ENCODE results near the gene FRMD4A. TPM values are rescaled to one million over a fixed set of nuclear protein-coding genes. Genes with fewer than 3 reads are reported as not detected.
"Not testable (repeated sequence)": the region's sequence is repeated elsewhere in the genome, so short reads cannot be mapped to it uniquely, and the experiment has no call there.

The FRMD4A gene
- total and polyA plus RNA-seq, 5 donors from 2014 or later, result 0.34 to 2.4 (median 0.54) TPM

DNA sequence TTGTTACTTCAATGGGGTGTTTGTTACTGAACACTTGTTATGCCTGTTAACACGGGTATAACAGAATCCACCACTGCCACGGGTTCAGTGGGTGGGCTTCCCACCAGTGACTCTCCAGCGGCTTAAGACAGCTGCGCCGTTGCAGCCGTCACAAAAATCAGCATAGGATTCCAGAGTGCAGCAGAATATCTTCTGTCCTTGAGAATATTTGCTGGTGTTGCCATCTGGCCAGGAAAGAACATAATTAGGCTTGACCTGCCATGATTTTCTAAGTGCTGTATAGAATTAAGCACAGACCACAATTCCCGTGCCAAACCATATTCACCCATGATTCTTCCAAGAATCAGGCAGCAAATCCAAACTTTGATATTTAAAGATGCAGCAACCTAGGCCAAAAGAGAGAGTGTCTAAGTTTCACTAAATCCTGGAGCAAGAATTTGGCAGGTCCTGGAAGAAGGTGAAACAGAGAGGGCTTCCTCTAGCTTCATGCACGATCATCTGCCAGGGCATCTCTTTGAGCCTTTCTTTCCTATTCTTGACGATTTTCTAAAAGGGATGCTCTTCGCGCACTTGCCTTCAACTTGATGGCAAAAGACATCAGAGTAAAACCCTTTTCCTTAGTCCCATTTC lies 95.0 kb downstream of the FRMD4A start:
- Histone ChIP-seq H3K27me3 (ENCODE audit: control insufficient read depth, insufficient read depth, low read length) (no peaks in the 10 kb centered on the region), H3K9me3 (ENCODE audit: control insufficient read depth in 2 of 2, low read length in 2 of 2) (no peaks in the 10 kb centered on the region), H3K36me3 (ENCODE audit: control insufficient read depth, insufficient read depth, low read length) (no peaks in the 10 kb centered on the region), H3K27ac (ENCODE audit: insufficient read depth, low read length, poor library complexity, severe bottlenecking) (no peak overlapping the region), H3K4me1 (ENCODE audit: control insufficient read depth, insufficient read depth, low read length, poor library complexity, severe bottlenecking) (no peaks in the 10 kb centered on the region), H3K4me3 (ENCODE audit: low read depth, low read length) (no peak overlapping the region)
- H3K36me3 Mint-ChIP-seq, result peaks cover 6% of the 10 kb centered on the region
- H3K27ac Mint-ChIP-seq, result no peak overlapping the region
- H3K4me3 Mint-ChIP-seq, result no peak overlapping the region
- peaks cover 0 to 4% (median 3%) of the 10 kb centered on the region in 7 donors for H3K9me3 Mint-ChIP-seq
- DNase-seq, result no peak
- H3K27me3 Mint-ChIP-seq, result peaks cover 22% of the 10 kb centered on the region
- ATAC-seq (ENCODE audit: low read depth in 2 of 2), result no peak
- peaks cover 0 to 6% (median 3%) of the 10 kb centered on the region in 4 donors for H3K4me1 Mint-ChIP-seq

DNA sequence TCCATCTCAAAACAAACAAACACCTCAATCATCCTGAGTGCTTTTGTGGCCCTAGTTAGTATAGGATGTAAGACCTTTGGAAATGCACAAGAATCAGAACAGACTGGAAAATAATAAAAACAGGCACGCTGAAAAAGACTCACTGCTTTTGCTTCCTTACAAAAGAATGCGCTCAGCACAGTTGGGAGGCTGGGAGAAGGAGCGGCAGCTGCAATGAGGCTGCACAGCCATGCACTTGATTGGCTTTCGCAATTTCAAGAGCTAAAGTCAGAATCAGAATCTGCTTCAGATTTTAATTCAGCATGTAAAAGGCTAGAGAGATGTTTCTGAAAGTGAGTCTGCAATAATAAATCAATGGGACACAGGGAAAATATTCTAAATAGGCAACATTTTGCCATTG lies 97.2 kb downstream of the FRMD4A start:
- Histone ChIP-seq H3K4me3 (ENCODE audit: low read depth, low read length) (no peak overlapping the region), H3K36me3 (ENCODE audit: control insufficient read depth, insufficient read depth, low read length) (no peaks in the 10 kb centered on the region), H3K9me3 (ENCODE audit: control insufficient read depth in 2 of 2, low read length in 2 of 2) (no peaks in the 10 kb centered on the region), H3K27ac (ENCODE audit: insufficient read depth, low read length, poor library complexity, severe bottlenecking) (no peak overlapping the region), H3K27me3 (ENCODE audit: control insufficient read depth, insufficient read depth, low read length) (peaks cover 4% of the 10 kb centered on the region), H3K4me1 (ENCODE audit: control insufficient read depth, insufficient read depth, low read length, poor library complexity, severe bottlenecking) (no peaks in the 10 kb centered on the region)
- ATAC-seq (ENCODE audit: low read depth in 2 of 2) (no peak), DNase-seq (no peak)
- no peak overlapping the region for H3K27ac Mint-ChIP-seq
- peaks cover 0 to 6% (median 1%) of the 10 kb centered on the region in 4 donors for H3K4me1 Mint-ChIP-seq
- H3K27me3 Mint-ChIP-seq, result peaks cover 8% of the 10 kb centered on the region
- peaks cover 4% of the 10 kb centered on the region for H3K36me3 Mint-ChIP-seq
- peaks cover 0 to 7% (median 3%) of the 10 kb centered on the region in 7 donors for H3K9me3 Mint-ChIP-seq
- no peak overlapping the region for H3K4me3 Mint-ChIP-seq

DNA sequence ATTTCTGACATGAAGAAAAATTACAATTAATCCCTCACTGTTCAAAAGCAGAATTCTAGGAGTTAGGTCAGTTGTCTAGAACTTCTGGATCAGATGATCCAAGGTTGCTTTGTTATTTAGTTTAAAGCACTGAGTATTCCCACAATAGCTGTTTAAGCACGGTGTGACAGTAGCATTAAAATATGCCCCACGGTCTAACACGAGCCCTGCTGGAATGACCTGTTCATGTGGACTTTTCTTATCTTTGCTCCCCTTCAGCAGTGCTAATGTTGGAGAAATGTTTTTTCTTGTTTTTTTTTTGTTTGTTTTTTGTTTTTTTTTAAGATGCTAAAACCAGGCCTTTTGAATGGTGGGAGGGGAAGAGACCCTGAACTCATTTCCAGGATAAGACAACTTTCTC lies 101.9 kb downstream of the FRMD4A start:
- H3K9me3 Mint-ChIP-seq; H3K27me3 ChIP-seq (ENCODE audit: control insufficient read depth, insufficient read depth, low read length); H3K27ac Mint-ChIP-seq; H3K4me1 ChIP-seq (ENCODE audit: control insufficient read depth, insufficient read depth, low read length, poor library complexity, severe bottlenecking); H3K36me3 ChIP-seq (ENCODE audit: control insufficient read depth, insufficient read depth, low read length); H3K4me1 Mint-ChIP-seq; H3K4me3 ChIP-seq (ENCODE audit: low read depth, low read length); H3K36me3 Mint-ChIP-seq; H3K27ac ChIP-seq (ENCODE audit: insufficient read depth, low read length, poor library complexity, severe bottlenecking); ATAC-seq (ENCODE audit: low read depth in 2 of 2); H3K4me3 Mint-ChIP-seq; H3K9me3 ChIP-seq (ENCODE audit: control insufficient read depth in 2 of 2, low read length in 2 of 2); DNase-seq: not testable (repeated sequence)
- peaks cover 12% of the 10 kb centered on the region for H3K27me3 Mint-ChIP-seq

DNA sequence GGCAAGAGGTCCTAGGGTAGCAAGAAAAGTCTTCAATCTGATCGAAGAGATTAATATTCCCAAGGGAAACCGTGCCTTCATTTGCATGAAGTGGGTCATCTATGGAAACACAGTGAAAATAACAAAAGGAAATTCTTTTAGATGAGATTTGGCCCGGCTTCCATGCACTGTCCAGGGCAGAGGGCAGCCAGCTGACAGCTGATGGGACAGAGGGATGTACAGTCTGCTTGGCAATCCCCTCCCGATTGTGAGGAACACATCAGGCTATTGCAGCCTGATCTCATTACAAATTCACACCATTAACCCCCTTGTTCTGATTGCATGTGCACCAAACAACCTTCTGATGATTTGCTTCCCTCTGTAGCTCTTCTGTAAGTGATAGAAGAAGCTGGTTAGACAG lies 105.3 kb downstream of the FRMD4A start:
- Mint-ChIP-seq H3K4me3 (no peak overlapping the region), H3K36me3 (no peaks in the 10 kb centered on the region), H3K27me3 (peaks cover 7% of the 10 kb centered on the region), H3K27ac (no peak overlapping the region), H3K9me3 (peaks cover 0 to 2% (median 0%) of the 10 kb centered on the region in 7 donors), H3K4me1 (no peaks in the 10 kb centered on the region)
- ATAC-seq (ENCODE audit: low read depth in 2 of 2) (no peak), DNase-seq (no peak)
- peaks cover 4% of the 10 kb centered on the region for H3K27me3 ChIP-seq (ENCODE audit: control insufficient read depth, insufficient read depth, low read length)
- no peak overlapping the region for H3K27ac ChIP-seq (ENCODE audit: insufficient read depth, low read length, poor library complexity, severe bottlenecking)
- no peaks in the 10 kb centered on the region for H3K9me3 ChIP-seq (ENCODE audit: control insufficient read depth in 2 of 2, low read length in 2 of 2)
- no peaks in the 10 kb centered on the region for H3K36me3 ChIP-seq (ENCODE audit: control insufficient read depth, insufficient read depth, low read length)
- no peaks in the 10 kb centered on the region for H3K4me1 ChIP-seq (ENCODE audit: control insufficient read depth, insufficient read depth, low read length, poor library complexity, severe bottlenecking)
- H3K4me3 ChIP-seq (ENCODE audit: low read depth, low read length), result no peak overlapping the region

DNA sequence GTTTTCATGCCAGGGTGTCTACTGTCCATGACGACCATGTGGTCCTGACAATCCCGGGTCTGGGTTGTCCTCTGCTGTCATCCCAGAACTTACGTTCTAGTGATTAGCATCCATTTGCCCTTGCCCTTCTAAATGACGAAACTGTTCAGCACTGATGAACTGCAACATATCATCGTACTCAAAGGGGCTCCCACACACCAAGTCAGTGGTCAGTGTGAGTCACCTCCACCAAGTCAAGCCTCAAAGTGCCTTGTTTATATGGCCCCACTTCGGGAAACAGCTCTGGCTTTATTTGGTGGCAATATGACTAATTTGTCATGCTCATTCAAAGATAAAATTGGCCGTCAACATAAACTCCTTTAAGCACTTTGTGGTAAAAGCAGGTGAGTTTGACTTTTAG lies 110.7 kb downstream of the FRMD4A start:
- Histone ChIP-seq H3K27ac (ENCODE audit: insufficient read depth, low read length, poor library complexity, severe bottlenecking) (no peak overlapping the region), H3K27me3 (ENCODE audit: control insufficient read depth, insufficient read depth, low read length) (no peaks in the 10 kb centered on the region), H3K36me3 (ENCODE audit: control insufficient read depth, insufficient read depth, low read length) (no peaks in the 10 kb centered on the region), H3K4me3 (ENCODE audit: low read depth, low read length) (no peak overlapping the region), H3K4me1 (ENCODE audit: control insufficient read depth, insufficient read depth, low read length, poor library complexity, severe bottlenecking) (no peaks in the 10 kb centered on the region), H3K9me3 (ENCODE audit: control insufficient read depth in 2 of 2, low read length in 2 of 2) (no peaks in the 10 kb centered on the region)
- no peak overlapping the region for H3K4me3 Mint-ChIP-seq
- no peaks in the 10 kb centered on the region for H3K36me3 Mint-ChIP-seq
- peaks cover 0 to 1% (median 0%) of the 10 kb centered on the region in 7 donors for H3K9me3 Mint-ChIP-seq
- H3K4me1 Mint-ChIP-seq, result no peaks in the 10 kb centered on the region
- H3K27me3 Mint-ChIP-seq, result peaks cover 9% of the 10 kb centered on the region
- H3K27ac Mint-ChIP-seq, result no peak overlapping the region
- ATAC-seq (ENCODE audit: low read depth in 2 of 2) (no peak), DNase-seq (no peak)

DNA sequence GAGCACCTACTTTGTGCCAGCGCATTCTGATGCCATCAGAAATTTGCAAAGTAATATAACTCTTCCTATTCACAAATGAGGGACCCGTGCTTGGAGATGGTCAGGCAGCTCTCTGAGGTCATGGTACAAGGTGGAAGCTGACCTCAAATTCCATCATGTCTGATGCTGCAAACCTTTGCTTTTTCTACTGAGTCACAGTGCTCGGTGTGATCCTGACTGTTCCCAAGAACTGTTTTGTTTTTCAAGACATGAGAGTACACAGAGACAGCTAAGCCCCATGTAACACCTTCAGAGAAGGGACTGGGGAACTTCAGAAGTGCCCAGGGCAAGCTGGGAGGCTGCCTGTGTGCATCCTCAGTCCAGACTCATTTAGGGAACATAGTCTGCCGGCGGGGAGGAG lies 111.3 kb downstream of the FRMD4A start:
- Mint-ChIP-seq H3K4me3 (no peak overlapping the region), H3K36me3 (no peaks in the 10 kb centered on the region), H3K27ac (no peak overlapping the region), H3K9me3 (peaks cover 0 to 1% (median 0%) of the 10 kb centered on the region in 7 donors), H3K27me3 (peaks cover 9% of the 10 kb centered on the region), H3K4me1 (no peaks in the 10 kb centered on the region)
- Histone ChIP-seq H3K4me1 (ENCODE audit: control insufficient read depth, insufficient read depth, low read length, poor library complexity, severe bottlenecking) (no peaks in the 10 kb centered on the region), H3K27me3 (ENCODE audit: control insufficient read depth, insufficient read depth, low read length) (no peaks in the 10 kb centered on the region), H3K9me3 (ENCODE audit: control insufficient read depth in 2 of 2, low read length in 2 of 2) (no peaks in the 10 kb centered on the region), H3K4me3 (ENCODE audit: low read depth, low read length) (no peak overlapping the region), H3K27ac (ENCODE audit: insufficient read depth, low read length, poor library complexity, severe bottlenecking) (no peak overlapping the region), H3K36me3 (ENCODE audit: control insufficient read depth, insufficient read depth, low read length) (no peaks in the 10 kb centered on the region)
- DNase-seq, result no peak
- ATAC-seq (ENCODE audit: low read depth in 2 of 2), result no peak

DNA sequence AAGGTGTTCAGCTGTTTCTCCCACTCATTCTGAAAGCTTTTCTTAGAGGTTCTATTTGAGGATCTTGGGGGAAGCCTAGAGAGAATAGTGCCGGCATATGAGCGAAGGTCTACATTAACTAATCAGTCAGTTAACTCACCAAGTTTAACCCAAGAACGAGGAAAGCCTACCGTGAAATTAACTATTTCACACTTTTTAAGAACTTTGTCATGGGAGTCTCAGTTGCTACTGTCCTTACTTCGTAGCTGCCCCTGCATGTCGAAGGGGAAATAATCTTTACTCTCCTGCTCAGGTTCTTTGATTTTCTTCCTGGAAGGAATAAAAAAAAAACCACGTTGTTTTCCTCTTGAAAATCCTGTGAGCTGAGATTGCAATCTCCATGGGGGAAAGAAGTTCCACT lies 115.1 kb downstream of the FRMD4A start:
- Mint-ChIP-seq H3K36me3 (no peaks in the 10 kb centered on the region), H3K9me3 (peaks cover 0 to 1% (median 0%) of the 10 kb centered on the region in 7 donors), H3K4me1 (no peaks in the 10 kb centered on the region), H3K4me3 (no peak overlapping the region), H3K27me3 (peaks cover 8% of the 10 kb centered on the region), H3K27ac (no peak overlapping the region)
- Histone ChIP-seq H3K4me3 (ENCODE audit: low read depth, low read length) (no peak overlapping the region), H3K4me1 (ENCODE audit: control insufficient read depth, insufficient read depth, low read length, poor library complexity, severe bottlenecking) (no peaks in the 10 kb centered on the region), H3K27ac (ENCODE audit: insufficient read depth, low read length, poor library complexity, severe bottlenecking) (no peak overlapping the region), H3K36me3 (ENCODE audit: control insufficient read depth, insufficient read depth, low read length) (no peaks in the 10 kb centered on the region), H3K9me3 (ENCODE audit: control insufficient read depth in 2 of 2, low read length in 2 of 2) (no peaks in the 10 kb centered on the region), H3K27me3 (ENCODE audit: control insufficient read depth, insufficient read depth, low read length) (peaks cover 3% of the 10 kb centered on the region)
- DNase-seq (no peak), ATAC-seq (ENCODE audit: low read depth in 2 of 2) (no peak)

DNA sequence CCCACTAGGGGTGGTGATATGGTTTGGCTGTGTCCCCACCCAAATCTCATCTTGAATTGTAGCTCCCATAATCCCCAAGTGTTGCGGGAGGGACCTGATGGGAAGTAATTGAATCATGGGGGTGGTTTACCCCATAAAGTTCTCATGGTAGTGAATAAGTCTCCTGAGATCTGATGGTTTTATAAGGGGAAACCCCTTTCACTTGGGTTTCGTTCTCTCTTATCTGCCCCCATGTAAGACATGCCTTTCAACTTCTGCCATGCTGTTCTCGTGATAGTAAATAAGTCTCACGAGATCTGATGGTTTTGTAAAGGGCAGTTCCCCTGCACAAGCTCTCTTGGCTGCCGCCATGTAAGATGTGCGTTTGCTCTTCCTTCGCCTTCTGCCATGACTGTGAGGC lies 117.0 kb downstream of the FRMD4A start:
- H3K36me3 Mint-ChIP-seq, result not testable (repeated sequence)

More for the DNA sequence above, 117.0 kb downstream of the FRMD4A start:
- not testable (repeated sequence) for H3K27me3 ChIP-seq (ENCODE audit: control insufficient read depth, insufficient read depth, low read length); ATAC-seq (ENCODE audit: low read depth in 2 of 2); H3K27ac ChIP-seq (ENCODE audit: insufficient read depth, low read length, poor library complexity, severe bottlenecking); H3K4me1 Mint-ChIP-seq; H3K9me3 ChIP-seq (ENCODE audit: control insufficient read depth in 2 of 2, low read length in 2 of 2); H3K9me3 Mint-ChIP-seq; H3K27ac Mint-ChIP-seq; H3K4me3 Mint-ChIP-seq; H3K36me3 ChIP-seq (ENCODE audit: control insufficient read depth, insufficient read depth, low read length); H3K4me1 ChIP-seq (ENCODE audit: control insufficient read depth, insufficient read depth, low read length, poor library complexity, severe bottlenecking); H3K4me3 ChIP-seq (ENCODE audit: low read depth, low read length); H3K27me3 Mint-ChIP-seq; DNase-seq
